Ovary (tissue), 3 donors: ENCODE measurements around the gene NOL4.
"Not testable (repeated sequence)": the region's sequence is repeated elsewhere in the genome, so short reads cannot be mapped to it uniquely, and the experiment has no call there.

Experiments used
- EP300 ChIP-seq: sonication (generic); formaldehyde crosslinking; IDR thresholded peaks from one replicate; pipeline ENCODE4 v1.6.1; 2017; ENCODE audit warnings: antibody characterized with exemption
- TF ChIP-seq, protein P1 (sequence below), 3 donors: fragments of 450-650 bp in 2 of 3; fragments of 200-600 bp in 1 of 3; IDR thresholded peaks; one replicate each; pipeline versions ENCODE4 v1.5.1 to v1.8.0; 2016 to 2022; ENCODE audit warnings: antibody characterized with exemption in 3 of 3, mild to moderate bottlenecking in 1 of 3
- donor health status: DM: no; HTN: no; CAD: no.

DNA sequence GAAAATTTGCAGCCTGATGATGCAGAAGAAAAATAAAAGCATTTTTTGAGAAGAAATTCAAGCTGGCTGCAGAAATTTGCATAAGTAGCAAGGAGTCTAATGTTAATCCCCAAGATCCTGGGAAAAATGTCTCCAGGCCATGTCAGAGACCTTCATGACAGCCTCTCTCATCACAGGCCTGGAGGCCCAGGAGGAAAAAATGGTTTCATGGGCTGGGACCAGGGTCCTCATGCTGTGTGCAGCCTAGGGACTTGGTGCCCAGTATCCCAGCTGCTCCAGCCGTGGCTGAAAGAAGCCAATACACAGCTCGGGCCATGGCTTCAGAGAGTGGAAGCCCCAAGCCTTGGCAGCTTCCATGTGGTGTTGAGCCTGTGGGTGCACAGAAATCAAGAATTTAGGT is 41.3 kb upstream of the NOL4 start:
- TF ChIP-seq, protein P1, sequence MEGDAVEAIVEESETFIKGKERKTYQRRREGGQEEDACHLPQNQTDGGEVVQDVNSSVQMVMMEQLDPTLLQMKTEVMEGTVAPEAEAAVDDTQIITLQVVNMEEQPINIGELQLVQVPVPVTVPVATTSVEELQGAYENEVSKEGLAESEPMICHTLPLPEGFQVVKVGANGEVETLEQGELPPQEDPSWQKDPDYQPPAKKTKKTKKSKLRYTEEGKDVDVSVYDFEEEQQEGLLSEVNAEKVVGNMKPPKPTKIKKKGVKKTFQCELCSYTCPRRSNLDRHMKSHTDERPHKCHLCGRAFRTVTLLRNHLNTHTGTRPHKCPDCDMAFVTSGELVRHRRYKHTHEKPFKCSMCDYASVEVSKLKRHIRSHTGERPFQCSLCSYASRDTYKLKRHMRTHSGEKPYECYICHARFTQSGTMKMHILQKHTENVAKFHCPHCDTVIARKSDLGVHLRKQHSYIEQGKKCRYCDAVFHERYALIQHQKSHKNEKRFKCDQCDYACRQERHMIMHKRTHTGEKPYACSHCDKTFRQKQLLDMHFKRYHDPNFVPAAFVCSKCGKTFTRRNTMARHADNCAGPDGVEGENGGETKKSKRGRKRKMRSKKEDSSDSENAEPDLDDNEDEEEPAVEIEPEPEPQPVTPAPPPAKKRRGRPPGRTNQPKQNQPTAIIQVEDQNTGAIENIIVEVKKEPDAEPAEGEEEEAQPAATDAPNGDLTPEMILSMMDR (IDR thresholded peaks at IDR 0.05): not testable (repeated sequence)
- TF ChIP-seq EP300: not testable (repeated sequence)
